Neural cell (in vitro differentiated cells): ENCODE data around the gene AURKA. TPM values are rescaled to one million over a fixed set of nuclear protein-coding genes. Genes with fewer than 3 reads are reported as not detected.

Experiments used
- H2AFZ ChIP-seq: fragments of 200-600, 300-800 bp; sonication (generic), shearing (Covaris generic); 2 replicates; pipeline ENCODE4 v1.6.0; 2014; ENCODE audit warnings: low read depth, mild to moderate bottlenecking, antibody characterized with exemption, low read length, moderate library complexity
- H3F3A ChIP-seq: fragments of 200-600 bp; shearing (Covaris generic); 2 replicates; pipeline ENCODE4 v1.6.1; 2016; ENCODE audit warnings: mild to moderate bottlenecking, moderate library complexity, mixed read lengths, antibody characterized with exemption, low read length; ENCODE audit not compliant: insufficient read depth, poor library complexity, severe bottlenecking
- H3K27ac ChIP-seq: fragments of 200-600, 300-800 bp; sonication (generic), shearing (Covaris generic); 2 replicates; pipeline ENCODE4 v1.5.1; 2014; ENCODE audit warnings: mild to moderate bottlenecking, low read length, moderate library complexity
- H3K27me3 ChIP-seq: fragments of 300-800, 200-600 bp; sonication (generic), shearing (Covaris generic); 2 replicates; pipeline ENCODE4 v1.6.0; 2014; ENCODE audit warnings: mild to moderate bottlenecking, low read depth, low read length, moderate library complexity; ENCODE audit not compliant: insufficient read depth
- H3K36me3 ChIP-seq: fragments of 300-800, 200-600 bp; sonication (generic), shearing (Covaris generic); 2 replicates; pipeline ENCODE4 v1.5.1; 2014; ENCODE audit warnings: mild to moderate bottlenecking, antibody characterized with exemption, low read length, moderate library complexity; ENCODE audit not compliant: insufficient read depth
- H3K4me2 ChIP-seq: fragments of 300-800, 200-600 bp; sonication (generic), shearing (Covaris generic); 2 replicates; pipeline ENCODE4 v1.6.0; 2014; ENCODE audit warnings: mild to moderate bottlenecking, low read length
- H3K4me3 ChIP-seq: fragments of 300-800, 200-600 bp; sonication (generic), shearing (Covaris generic); 2 replicates; pipeline ENCODE4 v1.5.1; 2014; ENCODE audit warnings: mild to moderate bottlenecking, low read length, moderate library complexity
- H3K79me2 ChIP-seq: fragments of 200-600 bp; shearing (Covaris generic); replicated peaks from 2 replicates; pipeline ENCODE4 v1.6.0; 2014; ENCODE audit warnings: mild to moderate bottlenecking, low read length, moderate library complexity; ENCODE audit not compliant: insufficient read depth
- H3K9ac ChIP-seq: fragments of 300-800, 200-600 bp; sonication (generic), shearing (Covaris generic); 2 replicates; pipeline ENCODE4 v1.6.1; 2016; ENCODE audit warnings: mild to moderate bottlenecking, low read length, mixed read lengths
- H3K9me2 ChIP-seq: fragments of 200-600 bp; shearing (Covaris generic); 2 replicates; pipeline ENCODE4 v1.6.1; 2016; ENCODE audit warnings: mild to moderate bottlenecking, low read length, mixed read lengths; ENCODE audit not compliant: insufficient read depth
- H3K9me3 ChIP-seq: fragments of 200-600, 300-800 bp; sonication (generic), shearing (Covaris generic); 2 replicates; pipeline ENCODE4 v1.6.1; 2016; ENCODE audit warnings: mild to moderate bottlenecking, mixed run types, low read length, moderate library complexity, mixed read lengths
- H4K20me1 ChIP-seq: fragments of 200-600 bp; shearing (Covaris generic); 2 replicates; pipeline ENCODE4 v1.6.1; 2016; ENCODE audit warnings: mild to moderate bottlenecking, mixed run types; ENCODE audit not compliant: insufficient read depth
- EP300 ChIP-seq: fragments of 450-650 bp; conservative IDR thresholded peaks from 2 replicates; pipeline ENCODE4 v1.6.1; 2014; ENCODE audit warnings: antibody characterized with exemption, mild to moderate bottlenecking, moderate library complexity; ENCODE audit not compliant: poor library complexity, severe bottlenecking
- EZH2 ChIP-seq: fragments of 200-600, 300-800 bp; shearing (Covaris generic), sonication (generic); IDR thresholded peaks from 2 replicates; pipeline ENCODE4 v1.6.1; 2014; ENCODE audit warnings: antibody characterized with exemption, low read length, borderline replicate concordance, mild to moderate bottlenecking; ENCODE audit not compliant: insufficient read depth, poor library complexity, severe bottlenecking
- MXI1 ChIP-seq: fragments of 450-650 bp; conservative IDR thresholded peaks from 2 replicates; pipeline ENCODE4 v1.6.1; 2014; ENCODE audit warnings: antibody characterized with exemption, mild to moderate bottlenecking; ENCODE audit not compliant: poor library complexity, severe bottlenecking
- POLR2AphosphoS5 ChIP-seq: IDR thresholded peaks from 2 replicates; pipeline ENCODE4 v1.6.1; 2012
- RAD21 ChIP-seq: fragments of 450-650 bp; conservative IDR thresholded peaks from 2 replicates; pipeline ENCODE4 v1.6.1; 2014; ENCODE audit warnings: antibody characterized with exemption, mild to moderate bottlenecking, moderate library complexity
- SMC3 ChIP-seq: fragments of 450-650 bp; conservative IDR thresholded peaks from 2 replicates; pipeline ENCODE4 v1.6.1; 2014; ENCODE audit warnings: antibody characterized with exemption, mild to moderate bottlenecking, moderate library complexity; ENCODE audit not compliant: poor library complexity
- TAF1 ChIP-seq: IDR thresholded peaks from 2 replicates; pipeline ENCODE4 v1.6.1; 2012; ENCODE audit warnings: low read depth
- polyA plus RNA-seq: library from polyadenylated mRNA; depleted of rRNA; stranded (reverse); fragments of >200 nt; gene quantifications from 2 replicates; pipeline ENCODE4 v1.2.3, GENCODE V29; 2014
- TF ChIP-seq, protein P1 (sequence below): fragments of 450-650 bp; IDR thresholded peaks from 2 replicates; pipeline ENCODE4 v1.5.1; 2014; ENCODE audit warnings: antibody characterized with exemption, mild to moderate bottlenecking, moderate library complexity; ENCODE audit not compliant: poor library complexity, severe bottlenecking
- TF ChIP-seq, protein P2 (sequence below): IDR thresholded peaks from 2 replicates; pipeline ENCODE4 v1.6.1; 2012; ENCODE audit warnings: borderline replicate concordance

The AURKA gene
- polyA plus RNA-seq, 1 donor from 2014 or later: 2.5 TPM

DNA sequence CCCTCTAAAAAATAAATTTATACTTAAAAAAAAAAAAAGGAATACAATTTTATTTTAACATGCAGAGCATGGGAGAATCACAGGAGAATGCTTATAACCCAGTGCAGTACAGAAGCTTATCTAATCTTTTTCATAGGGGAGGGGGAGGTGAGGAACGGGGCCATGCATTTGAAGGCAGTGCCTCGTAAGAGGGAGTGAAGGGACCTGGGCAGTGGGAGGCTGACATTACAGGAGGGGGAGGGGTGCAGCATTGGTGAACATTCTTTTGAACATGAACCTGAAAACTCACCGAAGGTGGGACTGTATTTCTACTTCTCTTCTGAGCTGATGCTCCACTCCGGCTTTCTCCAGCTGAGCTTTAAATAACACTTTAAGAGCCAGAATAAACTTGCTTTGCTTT lies 9.3 kb downstream of the AURKA start:
- Histone ChIP-seq H3K9me3 (no peaks in the 10 kb centered on the region), H3K79me2 (peaks cover 4% of the 10 kb centered on the region), H3K27me3 (no peaks in the 10 kb centered on the region), H3K9me2 (no peaks in the 10 kb centered on the region), H2AFZ (no peak overlapping the region), H3K9ac (no peak overlapping the region), H3K4me2 (no peak overlapping the region), H3F3A (no peaks in the 10 kb centered on the region), H3K4me3 (no peak overlapping the region), H3K27ac (no peak overlapping the region), H4K20me1 (no peaks in the 10 kb centered on the region), H3K36me3 (no peaks in the 10 kb centered on the region)
- TF ChIP-seq EP300: no peak
- no peak for TF ChIP-seq SMC3
- TF ChIP-seq TAF1: no peak
- TF ChIP-seq EZH2: no peak

DNA sequence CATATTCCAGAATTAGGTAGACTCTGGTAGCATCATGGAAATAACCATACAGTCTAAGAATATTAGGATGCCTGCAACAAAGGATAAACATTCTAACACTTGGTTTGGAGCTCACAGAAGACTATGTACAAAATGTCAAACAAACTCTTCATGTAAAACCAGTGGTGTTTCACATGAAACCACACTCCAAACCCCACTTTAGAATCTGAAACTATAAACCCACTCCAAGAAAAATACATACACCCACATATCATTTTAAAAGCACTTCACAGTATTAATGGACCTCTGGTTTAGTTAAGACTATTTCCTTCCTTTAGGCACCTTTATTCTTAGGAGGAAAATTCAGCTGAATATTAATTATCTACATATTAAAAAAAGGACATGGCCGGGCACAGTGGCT lies 10.5 kb downstream of the AURKA start:
- Histone ChIP-seq H3K36me3 (no peaks in the 10 kb centered on the region), H4K20me1 (no peaks in the 10 kb centered on the region), H3K27me3 (no peaks in the 10 kb centered on the region), H3K27ac (no peak overlapping the region), H2AFZ (no peak overlapping the region), H3F3A (no peaks in the 10 kb centered on the region), H3K9me2 (no peaks in the 10 kb centered on the region), H3K79me2 (peaks cover 5% of the 10 kb centered on the region), H3K9ac (no peak overlapping the region), H3K4me3 (no peak overlapping the region), H3K9me3 (no peaks in the 10 kb centered on the region), H3K4me2 (no peak overlapping the region)
- TF ChIP-seq, protein P1, sequence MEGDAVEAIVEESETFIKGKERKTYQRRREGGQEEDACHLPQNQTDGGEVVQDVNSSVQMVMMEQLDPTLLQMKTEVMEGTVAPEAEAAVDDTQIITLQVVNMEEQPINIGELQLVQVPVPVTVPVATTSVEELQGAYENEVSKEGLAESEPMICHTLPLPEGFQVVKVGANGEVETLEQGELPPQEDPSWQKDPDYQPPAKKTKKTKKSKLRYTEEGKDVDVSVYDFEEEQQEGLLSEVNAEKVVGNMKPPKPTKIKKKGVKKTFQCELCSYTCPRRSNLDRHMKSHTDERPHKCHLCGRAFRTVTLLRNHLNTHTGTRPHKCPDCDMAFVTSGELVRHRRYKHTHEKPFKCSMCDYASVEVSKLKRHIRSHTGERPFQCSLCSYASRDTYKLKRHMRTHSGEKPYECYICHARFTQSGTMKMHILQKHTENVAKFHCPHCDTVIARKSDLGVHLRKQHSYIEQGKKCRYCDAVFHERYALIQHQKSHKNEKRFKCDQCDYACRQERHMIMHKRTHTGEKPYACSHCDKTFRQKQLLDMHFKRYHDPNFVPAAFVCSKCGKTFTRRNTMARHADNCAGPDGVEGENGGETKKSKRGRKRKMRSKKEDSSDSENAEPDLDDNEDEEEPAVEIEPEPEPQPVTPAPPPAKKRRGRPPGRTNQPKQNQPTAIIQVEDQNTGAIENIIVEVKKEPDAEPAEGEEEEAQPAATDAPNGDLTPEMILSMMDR: no peak
- no peak for TF ChIP-seq RAD21
- TF ChIP-seq MXI1: no peak
- no peak for TF ChIP-seq POLR2AphosphoS5
- TF ChIP-seq SMC3: no peak
- TF ChIP-seq TAF1: no peak

DNA sequence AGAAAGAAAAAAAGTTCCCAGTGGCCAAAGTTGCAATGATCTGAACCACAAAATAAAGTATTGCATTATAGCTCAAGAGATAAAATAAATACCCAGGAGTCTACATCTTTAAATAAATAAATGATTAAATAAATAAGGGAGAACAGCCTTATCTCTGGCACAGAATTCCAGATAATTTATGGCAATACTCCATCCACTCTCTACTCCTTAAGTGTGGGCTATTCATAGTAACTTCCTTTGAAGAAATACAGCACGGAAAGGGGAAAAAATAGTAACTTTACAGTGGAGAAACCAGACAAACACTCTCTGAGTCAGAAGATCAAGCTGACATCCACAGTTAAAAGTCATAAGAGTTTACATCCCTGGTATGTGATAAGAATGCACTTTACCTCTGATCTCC lies 11.6 kb downstream of the AURKA start:
- no peak overlapping the region for H3K4me2 ChIP-seq
- no peaks in the 10 kb centered on the region for H3K27me3 ChIP-seq
- H2AFZ ChIP-seq: no peak overlapping the region
- no peaks in the 10 kb centered on the region for H3K9me3 ChIP-seq
- no peaks in the 10 kb centered on the region for H3K9me2 ChIP-seq
- H3F3A ChIP-seq: no peaks in the 10 kb centered on the region
- no peaks in the 10 kb centered on the region for H3K36me3 ChIP-seq
- peaks cover 10% of the 10 kb centered on the region for H3K79me2 ChIP-seq
- TF ChIP-seq MXI1: no peak
- TF ChIP-seq EP300: no peak
- TF ChIP-seq POLR2AphosphoS5: no peak
- no peak overlapping the region for H3K27ac ChIP-seq
- no peak overlapping the region for H3K9ac ChIP-seq
- no peak overlapping the region for H3K4me3 ChIP-seq
- H4K20me1 ChIP-seq: no peaks in the 10 kb centered on the region

DNA sequence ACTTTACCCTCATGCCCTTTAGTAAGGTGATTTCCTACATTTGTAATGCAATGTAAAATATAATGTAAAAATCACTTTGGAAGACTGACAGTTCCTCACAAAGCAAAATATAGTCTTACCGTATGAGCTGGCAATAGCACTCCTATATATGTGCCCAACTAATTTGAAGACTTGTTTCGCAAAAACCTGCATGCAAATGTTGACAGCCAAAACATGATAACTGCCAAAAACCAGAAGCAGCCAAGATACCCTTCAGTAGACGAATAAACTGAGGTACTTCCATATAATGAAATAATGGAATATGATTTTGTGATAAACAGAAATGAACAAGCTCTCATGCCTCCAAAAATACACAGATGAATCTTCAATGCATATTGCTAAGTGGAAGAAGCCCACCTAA lies 13.6 kb downstream of the AURKA start:
- Histone ChIP-seq H3K27ac (no peak overlapping the region), H3F3A (no peaks in the 10 kb centered on the region), H3K4me2 (no peak overlapping the region), H3K36me3 (no peaks in the 10 kb centered on the region), H3K9ac (no peak overlapping the region), H3K9me3 (no peaks in the 10 kb centered on the region), H3K9me2 (no peaks in the 10 kb centered on the region), H3K27me3 (no peaks in the 10 kb centered on the region), H3K4me3 (no peak overlapping the region), H2AFZ (no peak overlapping the region), H3K79me2 (peaks cover 10% of the 10 kb centered on the region), H4K20me1 (no peaks in the 10 kb centered on the region)
- TF ChIP-seq EP300: no peak
- TF ChIP-seq, protein P2, sequence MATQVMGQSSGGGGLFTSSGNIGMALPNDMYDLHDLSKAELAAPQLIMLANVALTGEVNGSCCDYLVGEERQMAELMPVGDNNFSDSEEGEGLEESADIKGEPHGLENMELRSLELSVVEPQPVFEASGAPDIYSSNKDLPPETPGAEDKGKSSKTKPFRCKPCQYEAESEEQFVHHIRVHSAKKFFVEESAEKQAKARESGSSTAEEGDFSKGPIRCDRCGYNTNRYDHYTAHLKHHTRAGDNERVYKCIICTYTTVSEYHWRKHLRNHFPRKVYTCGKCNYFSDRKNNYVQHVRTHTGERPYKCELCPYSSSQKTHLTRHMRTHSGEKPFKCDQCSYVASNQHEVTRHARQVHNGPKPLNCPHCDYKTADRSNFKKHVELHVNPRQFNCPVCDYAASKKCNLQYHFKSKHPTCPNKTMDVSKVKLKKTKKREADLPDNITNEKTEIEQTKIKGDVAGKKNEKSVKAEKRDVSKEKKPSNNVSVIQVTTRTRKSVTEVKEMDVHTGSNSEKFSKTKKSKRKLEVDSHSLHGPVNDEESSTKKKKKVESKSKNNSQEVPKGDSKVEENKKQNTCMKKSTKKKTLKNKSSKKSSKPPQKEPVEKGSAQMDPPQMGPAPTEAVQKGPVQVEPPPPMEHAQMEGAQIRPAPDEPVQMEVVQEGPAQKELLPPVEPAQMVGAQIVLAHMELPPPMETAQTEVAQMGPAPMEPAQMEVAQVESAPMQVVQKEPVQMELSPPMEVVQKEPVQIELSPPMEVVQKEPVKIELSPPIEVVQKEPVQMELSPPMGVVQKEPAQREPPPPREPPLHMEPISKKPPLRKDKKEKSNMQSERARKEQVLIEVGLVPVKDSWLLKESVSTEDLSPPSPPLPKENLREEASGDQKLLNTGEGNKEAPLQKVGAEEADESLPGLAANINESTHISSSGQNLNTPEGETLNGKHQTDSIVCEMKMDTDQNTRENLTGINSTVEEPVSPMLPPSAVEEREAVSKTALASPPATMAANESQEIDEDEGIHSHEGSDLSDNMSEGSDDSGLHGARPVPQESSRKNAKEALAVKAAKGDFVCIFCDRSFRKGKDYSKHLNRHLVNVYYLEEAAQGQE: no peak
- TF ChIP-seq SMC3: no peak
- TF ChIP-seq TAF1: no peak
- TF ChIP-seq EZH2: no peak
- TF ChIP-seq RAD21: no peak
- TF ChIP-seq MXI1: no peak
